NOMO-1 (cell line): ENCODE measurements around the gene SMAD6.
A peak's percentile ranks its signal among the peaks of the same experiment; 100 is the strongest.

ENCODE experiments used
- DNase-seq, 2 experiments: peaks; one replicate each; lab custom pipeline; 2025; ENCODE audit not compliant: unreplicated experiment in 2 of 2; lab: John Stamatoyannopoulos, UW

The SMAD6 gene

GRCh38 chr15:66768987-66769386 is 67.0 kb downstream of the SMAD6 start:
- DNase-seq = no peak

GRCh38 chr15:66770518-66771350 is 68.7 kb downstream of the SMAD6 start:
- no peak for DNase-seq

- DNase-seq = no peak
Observed at GRCh38 chr15:66771351-66771650, 69.3 kb downstream of the SMAD6 start.

GRCh38 chr15:66772604-66773128 is 70.6 kb downstream of the SMAD6 start:
- no peak for DNase-seq

GRCh38 chr15:66773129-66773873 is 71.3 kb downstream of the SMAD6 start:
- no peak for DNase-seq

- peak; percentile 20 to 52 for DNase-seq
Observed at GRCh38 chr15:66774001-66774814, 72.2 kb downstream of the SMAD6 start.

GRCh38 chr15:66775127-66776105 is 73.4 kb downstream of the SMAD6 start:
- DNase-seq = no peak

- no peak for DNase-seq
Observed at GRCh38 chr15:66777054-66777453, 75.0 kb downstream of the SMAD6 start.

GRCh38 chr15:66777596-66778313 is 75.7 kb downstream of the SMAD6 start:
- DNase-seq = no peak

GRCh38 chr15:66778314-66778665 is 76.3 kb downstream of the SMAD6 start:
- no peak for DNase-seq

- DNase-seq = no peak
Observed at GRCh38 chr15:66778716-66779115, 76.7 kb downstream of the SMAD6 start.

GRCh38 chr15:66779331-66780009 is 77.4 kb downstream of the SMAD6 start:
- no peak for DNase-seq

GRCh38 chr15:66780172-66780972 is 78.3 kb downstream of the SMAD6 start:
- DNase-seq = no peak

GRCh38 chr15:66780973-66781718 is 79.1 kb downstream of the SMAD6 start:
- no peak for DNase-seq

- DNase-seq = no peak
Observed at GRCh38 chr15:66782785-66783184, 80.7 kb downstream of the SMAD6 start.

- DNase-seq = no peak
Observed at GRCh38 chr15:66783314-66783713, 81.3 kb downstream of the SMAD6 start.

- no peak for DNase-seq
Observed at GRCh38 chr15:66783725-66784124, 81.7 kb downstream of the SMAD6 start.
